Activated naive CD8-positive, alpha-beta T cell treated with anti-CD3 and anti-CD28 coated beads, Interleukin-2, amount 10 ng/mL, durations not matched to agents 7 days and 5 days (primary cell): ENCODE results near the gene GYS2. TPM values are rescaled to one million over a fixed set of nuclear protein-coding genes. Genes with fewer than 3 reads are reported as not detected.
A peak's percentile ranks its signal among the peaks of the same experiment; 100 is the strongest.

Experiments used
- ATAC-seq: fragments of 150-1000 bp; cut with Tn5 transposase; one replicate; pipeline ENCODE4 v1.10.0; 2021; ENCODE audit warnings: low read depth, moderate library complexity
- POLR2A ChIA-PET: fragments of 350-600 bp; sonication (Branson Sonifier 250); formaldehyde crosslinking; loops from one replicate; lab custom pipeline; 2021; ENCODE audit warnings: antibody characterized with exemption; lab: Charles Lee
- DNase-seq: peaks from one replicate; pipeline ENCODE4 v3.0.0; 2021
- H3K27ac Mint-ChIP-seq: one replicate; pipeline ENCODE4 v1.8.0; 2022; ENCODE audit warnings: mild to moderate bottlenecking, mixed read lengths
- H3K27me3 Mint-ChIP-seq: one replicate; pipeline ENCODE4 v1.8.0; 2022; ENCODE audit warnings: mild to moderate bottlenecking, moderate library complexity, mixed read lengths
- H3K36me3 Mint-ChIP-seq: one replicate; pipeline ENCODE4 v1.8.0; 2021; ENCODE audit warnings: mild to moderate bottlenecking, mixed read lengths
- H3K4me1 Mint-ChIP-seq: one replicate; pipeline ENCODE4 v1.8.0; 2021; ENCODE audit warnings: mixed read lengths
- H3K4me3 Mint-ChIP-seq: one replicate; pipeline ENCODE4 v1.8.0; 2022; ENCODE audit warnings: mild to moderate bottlenecking, moderate library complexity, mixed read lengths
- H3K9me3 Mint-ChIP-seq: one replicate; pipeline ENCODE4 v1.8.0; 2021; ENCODE audit warnings: mixed read lengths
- total RNA-seq, 2 experiments: library from RNA; stranded (reverse); gene quantifications; one replicate each; pipeline ENCODE4 v1.2.3, GENCODE V29; 2021

Gene GYS2
- total RNA-seq, 2 experiments from 2014 or later = 0.14 to 0.17 TPM

DNA sequence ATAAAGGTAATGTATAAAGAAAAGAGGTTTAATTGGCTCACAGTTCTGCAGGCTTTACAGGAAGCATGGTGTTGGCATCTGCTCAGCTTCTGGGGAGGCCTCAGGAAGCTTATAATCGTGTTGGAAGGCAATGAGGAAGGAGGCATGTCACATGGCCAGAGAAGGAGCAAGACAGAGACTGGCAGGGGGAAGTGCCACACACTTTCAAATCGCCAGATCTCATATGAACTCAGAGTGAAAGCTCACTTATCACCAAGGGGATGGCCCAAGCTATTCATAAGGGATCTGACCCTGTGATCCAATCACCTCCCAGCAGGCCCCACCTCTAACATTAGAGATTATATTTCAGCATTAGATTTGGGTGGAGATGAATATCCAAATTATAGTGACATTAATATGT lies 26.7 kb upstream of the GYS2 start:
- Mint-ChIP-seq H3K27ac (no peak overlapping the region), H3K9me3 (no peaks in the 10 kb centered on the region), H3K4me1 (peaks cover 3% of the 10 kb centered on the region), H3K27me3 (no peaks in the 10 kb centered on the region), H3K4me3 (no peak overlapping the region), H3K36me3 (peaks cover 38% of the 10 kb centered on the region)
- POLR2A ChIA-PET = no interaction called here
- ATAC-seq (no peak), DNase-seq (no peak)

DNA sequence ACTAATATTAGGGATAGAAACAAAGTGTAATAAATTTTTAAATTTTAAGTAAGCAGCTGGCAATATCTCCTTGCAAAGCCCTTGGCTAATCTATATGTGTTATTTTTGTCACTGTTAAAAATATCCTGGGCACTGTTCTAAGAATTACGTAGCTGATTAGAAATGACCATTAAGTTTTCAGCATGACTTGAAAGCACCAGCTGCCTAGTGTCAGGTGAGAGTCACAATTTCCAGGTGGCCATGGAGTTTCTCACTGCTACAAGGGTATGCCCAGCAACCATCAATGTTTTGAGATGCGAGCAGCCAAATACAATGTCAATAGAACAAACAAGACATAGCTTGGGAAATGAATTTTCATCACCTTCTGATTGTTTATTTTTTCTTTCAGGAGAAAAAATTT lies 23.3 kb upstream of the GYS2 start:
- H3K4me3 Mint-ChIP-seq = no peak overlapping the region
- peaks cover 9% of the 10 kb centered on the region for H3K9me3 Mint-ChIP-seq
- no peak for DNase-seq
- no peak for ATAC-seq
- peaks cover 5% of the 10 kb centered on the region for H3K4me1 Mint-ChIP-seq
- H3K36me3 Mint-ChIP-seq = peaks cover 25% of the 10 kb centered on the region
- H3K27me3 Mint-ChIP-seq = no peaks in the 10 kb centered on the region
- POLR2A ChIA-PET = no interaction called here
- H3K27ac Mint-ChIP-seq = no peak overlapping the region

- POLR2A ChIA-PET = no interaction called here
- H3K4me1 Mint-ChIP-seq = peaks cover 24% of the 10 kb centered on the region
- H3K9me3 Mint-ChIP-seq = peaks cover 2% of the 10 kb centered on the region
- H3K27ac Mint-ChIP-seq = peak overlapping the region; percentile 47
- H3K4me3 Mint-ChIP-seq = no peak overlapping the region
- H3K36me3 Mint-ChIP-seq = peaks cover 3% of the 10 kb centered on the region
- no peaks in the 10 kb centered on the region for H3K27me3 Mint-ChIP-seq
- DNase-seq (no peak), ATAC-seq (peak; percentile 56)
These were observed 13.9 kb upstream of the GYS2 start for GRCh38 chr12:21618566-21618965.

DNA sequence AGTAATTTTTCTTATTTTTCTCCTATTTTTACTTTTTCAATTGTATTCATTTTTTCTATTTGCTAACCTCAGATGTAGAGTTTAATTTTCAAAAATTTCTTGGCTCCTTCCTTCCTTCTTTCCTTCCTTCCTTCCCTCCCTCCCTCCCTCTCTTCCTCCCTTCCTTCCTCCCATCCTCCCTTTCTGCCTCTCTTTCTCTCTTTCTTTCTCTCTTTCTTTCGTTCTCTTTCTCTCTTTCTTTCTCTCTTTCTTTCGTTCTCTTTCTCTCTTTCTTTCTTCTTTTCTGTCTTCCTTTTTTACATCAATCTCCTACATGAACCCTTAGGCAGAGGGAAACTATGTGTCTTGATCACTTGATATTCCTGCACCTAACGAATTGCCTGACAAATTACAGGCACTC lies 12.4 kb upstream of the GYS2 start:
- POLR2A ChIA-PET = no interaction called here
- no peak for ATAC-seq
- Mint-ChIP-seq H3K27me3 (no peaks in the 10 kb centered on the region), H3K9me3 (peaks cover 2% of the 10 kb centered on the region), H3K4me1 (peaks cover 27% of the 10 kb centered on the region), H3K27ac (peak overlapping the region; percentile 5), H3K36me3 (peaks cover 3% of the 10 kb centered on the region), H3K4me3 (no peak overlapping the region)
- no peak for DNase-seq

GRCh38 chr12:21615431-21615830 lies 10.8 kb upstream of the GYS2 start:
- Mint-ChIP-seq H3K9me3 (no peaks in the 10 kb centered on the region), H3K4me3 (peak overlapping the region; percentile 19), H3K36me3 (peaks cover 3% of the 10 kb centered on the region), H3K4me1 (peaks cover 27% of the 10 kb centered on the region), H3K27ac (peak overlapping the region; percentile 62), H3K27me3 (no peaks in the 10 kb centered on the region)
- peak; percentile 69 for ATAC-seq
- POLR2A ChIA-PET = interaction anchor here (1.0 to 1.2 kb wide), 2 partner anchors 35 to 42 kb away, joined by 3 read pairs; partner anchors contain the start of gene LDHB
- DNase-seq = no peak

GRCh38 chr12:21614506-21614905 lies 9.9 kb upstream of the GYS2 start:
- POLR2A ChIA-PET = no interaction called here
- no peak for DNase-seq
- Mint-ChIP-seq H3K27ac (peak overlapping the region; percentile 57), H3K9me3 (no peaks in the 10 kb centered on the region), H3K36me3 (peaks cover 3% of the 10 kb centered on the region), H3K4me3 (peak overlapping the region; percentile 19), H3K4me1 (peaks cover 27% of the 10 kb centered on the region), H3K27me3 (no peaks in the 10 kb centered on the region)
- peak; percentile 60 for ATAC-seq

DNA sequence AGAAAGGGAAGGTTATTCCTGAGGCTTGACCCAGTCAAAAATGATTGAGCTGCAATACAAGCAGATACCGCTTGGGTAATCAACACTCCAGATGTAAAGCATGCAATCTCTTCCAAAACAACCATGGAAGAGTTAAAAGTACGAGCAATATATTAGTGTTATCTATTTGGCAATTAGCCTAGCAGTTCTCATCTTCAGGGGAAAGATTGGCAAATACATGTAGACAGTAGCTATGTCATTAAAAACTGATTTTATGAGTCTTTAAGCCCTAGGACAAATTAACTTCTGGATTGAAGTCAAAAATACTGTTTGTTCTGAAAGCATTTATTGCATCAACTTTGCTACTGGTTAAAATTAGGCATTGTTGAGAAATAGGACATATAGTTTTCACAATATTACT lies 9.3 kb upstream of the GYS2 start:
- POLR2A ChIA-PET = interaction anchor here (0.8 kb wide), 1 partner anchor 44 kb away, joined by 3 read pairs; the partner anchor contains the start of gene LDHB
- Mint-ChIP-seq H3K4me1 (peaks cover 26% of the 10 kb centered on the region), H3K27ac (no peak overlapping the region), H3K4me3 (no peak overlapping the region), H3K36me3 (peaks cover 3% of the 10 kb centered on the region), H3K27me3 (no peaks in the 10 kb centered on the region), H3K9me3 (no peaks in the 10 kb centered on the region)
- ATAC-seq (no peak), DNase-seq (no peak)

GRCh38 chr12:21608196-21608595 lies 3.5 kb upstream of the GYS2 start:
- no peak for ATAC-seq
- H3K27ac Mint-ChIP-seq = no peak overlapping the region
- no peaks in the 10 kb centered on the region for H3K9me3 Mint-ChIP-seq
- H3K4me1 Mint-ChIP-seq = peaks cover 3% of the 10 kb centered on the region
- H3K4me3 Mint-ChIP-seq = no peak overlapping the region
- no peaks in the 10 kb centered on the region for H3K36me3 Mint-ChIP-seq
- POLR2A ChIA-PET = no interaction called here
- DNase-seq = no peak
- peaks cover 3% of the 10 kb centered on the region for H3K27me3 Mint-ChIP-seq

DNA sequence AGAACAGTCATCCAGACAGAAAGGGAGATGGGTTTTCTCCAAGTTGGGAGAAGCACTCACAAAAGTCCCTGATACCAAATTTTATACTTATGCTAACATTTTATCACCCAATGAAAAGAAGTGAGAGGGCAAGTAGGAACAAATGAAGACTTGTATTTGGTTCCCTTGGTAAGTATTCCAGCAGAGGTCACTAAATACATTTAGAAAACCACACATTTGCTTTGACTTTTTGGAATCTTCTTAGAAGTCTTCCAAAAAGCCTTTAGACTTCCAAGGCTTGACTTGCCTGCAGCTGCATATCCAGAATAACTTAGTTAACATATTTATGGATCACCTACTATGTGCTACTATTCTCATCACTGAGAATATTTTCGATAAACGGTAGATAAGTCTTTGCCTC lies 3.1 kb upstream of the GYS2 start:
- no peak for DNase-seq
- POLR2A ChIA-PET = no interaction called here

GRCh38 chr12:21606175-21606574 lies 1.5 kb upstream of the GYS2 start:
- no peak overlapping the region for H3K4me3 Mint-ChIP-seq
- H3K4me1 Mint-ChIP-seq = no peaks in the 10 kb centered on the region
- ATAC-seq = no peak
- POLR2A ChIA-PET = no interaction called here
- H3K9me3 Mint-ChIP-seq = no peaks in the 10 kb centered on the region
- no peak overlapping the region for H3K27ac Mint-ChIP-seq
- no peaks in the 10 kb centered on the region for H3K36me3 Mint-ChIP-seq
- DNase-seq = no peak
- peaks cover 10% of the 10 kb centered on the region for H3K27me3 Mint-ChIP-seq

More for the DNA sequence above, 3.1 kb upstream of the GYS2 start:
- no peaks in the 10 kb centered on the region for H3K9me3 Mint-ChIP-seq
- ATAC-seq = no peak
- no peak overlapping the region for H3K4me3 Mint-ChIP-seq
- no peaks in the 10 kb centered on the region for H3K4me1 Mint-ChIP-seq
- H3K27ac Mint-ChIP-seq = no peak overlapping the region
- no peaks in the 10 kb centered on the region for H3K36me3 Mint-ChIP-seq
- H3K27me3 Mint-ChIP-seq = peaks cover 8% of the 10 kb centered on the region

DNA sequence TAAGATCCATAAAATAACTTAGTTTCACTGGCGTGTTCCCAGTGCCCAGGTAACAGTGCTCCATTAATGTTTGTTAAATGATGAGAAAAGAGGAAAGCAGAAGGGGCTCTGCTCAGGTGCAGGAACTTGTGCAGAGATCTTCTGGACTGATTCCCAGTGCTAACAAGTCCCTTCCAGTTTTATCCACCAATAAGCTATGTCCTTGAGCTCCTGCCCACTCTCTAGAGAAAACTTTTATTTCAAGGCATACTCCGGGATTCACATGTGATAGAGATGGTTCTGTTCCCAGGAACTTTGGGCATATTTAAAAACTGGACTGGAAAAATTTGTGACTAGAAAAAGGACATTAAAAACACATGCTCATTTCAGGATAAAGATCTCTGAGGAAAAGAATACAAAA lies 1.9 kb downstream of the GYS2 start:
- H3K27ac Mint-ChIP-seq = no peak overlapping the region
- POLR2A ChIA-PET = no interaction called here
- ATAC-seq (no peak), DNase-seq (no peak)
- no peaks in the 10 kb centered on the region for H3K9me3 Mint-ChIP-seq
- no peak overlapping the region for H3K4me3 Mint-ChIP-seq
- peaks cover 11% of the 10 kb centered on the region for H3K27me3 Mint-ChIP-seq
- no peaks in the 10 kb centered on the region for H3K4me1 Mint-ChIP-seq
- H3K36me3 Mint-ChIP-seq = no peaks in the 10 kb centered on the region

- Mint-ChIP-seq H3K4me3 (no peak overlapping the region), H3K27ac (no peak overlapping the region), H3K36me3 (no peaks in the 10 kb centered on the region), H3K27me3 (peaks cover 8% of the 10 kb centered on the region), H3K4me1 (no peaks in the 10 kb centered on the region), H3K9me3 (no peaks in the 10 kb centered on the region)
- ATAC-seq = no peak
- no peak for DNase-seq
- POLR2A ChIA-PET = no interaction called here
These were observed 4.5 kb downstream of the GYS2 start for GRCh38 chr12:21600196-21600595.

DNA sequence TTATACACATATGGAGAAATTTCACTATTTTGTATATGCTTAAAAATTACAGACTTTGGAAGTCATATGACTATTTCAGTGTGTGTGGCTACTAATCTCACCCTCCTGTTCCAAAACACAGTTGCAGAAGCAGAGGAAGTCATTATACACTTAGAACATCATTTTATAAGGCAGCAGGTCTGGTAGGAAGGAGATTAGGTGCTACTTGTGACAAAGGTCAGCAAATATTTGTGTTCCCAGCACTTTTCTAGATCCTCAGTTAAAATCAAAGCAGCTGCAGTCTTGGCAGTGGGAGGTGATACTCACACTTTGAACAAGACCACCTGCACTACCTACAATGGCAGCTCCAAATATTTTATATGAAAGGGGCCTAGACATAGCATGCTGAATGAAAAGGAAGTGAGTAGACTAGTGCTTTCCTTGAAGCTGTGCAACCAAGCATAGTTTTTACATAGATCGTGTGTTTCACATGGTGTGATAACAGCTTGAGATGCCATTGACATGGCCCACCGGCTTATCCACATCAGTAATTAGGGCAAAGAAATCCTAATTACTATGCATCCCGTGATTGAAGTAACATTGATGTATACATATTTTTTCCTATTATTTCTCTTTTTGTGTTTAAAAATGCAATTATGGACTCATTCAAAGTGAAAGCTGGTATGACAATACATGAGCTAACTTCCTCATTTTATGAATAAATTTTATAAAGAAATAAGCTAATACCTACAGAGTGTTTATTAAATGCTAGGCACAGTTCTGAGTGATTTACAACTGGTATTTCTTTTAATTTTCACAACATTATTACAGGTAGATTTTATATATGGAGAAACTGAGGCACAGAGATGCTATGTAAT lies 5.3 kb downstream of the GYS2 start:
- Mint-ChIP-seq H3K4me1 (no peaks in the 10 kb centered on the region), H3K27me3 (peaks cover 8% of the 10 kb centered on the region), H3K9me3 (no peaks in the 10 kb centered on the region), H3K27ac (no peak overlapping the region), H3K4me3 (no peak overlapping the region), H3K36me3 (no peaks in the 10 kb centered on the region)
- no peak for DNase-seq
- POLR2A ChIA-PET = no interaction called here
- no peak for ATAC-seq

- Mint-ChIP-seq H3K36me3 (no peaks in the 10 kb centered on the region), H3K4me1 (no peaks in the 10 kb centered on the region), H3K9me3 (no peaks in the 10 kb centered on the region), H3K27me3 (peaks cover 8% of the 10 kb centered on the region), H3K4me3 (no peak overlapping the region), H3K27ac (no peak overlapping the region)
- POLR2A ChIA-PET = no interaction called here
- DNase-seq (no peak), ATAC-seq (no peak)
These were observed 6.0 kb downstream of the GYS2 start for GRCh38 chr12:21598651-21599050.
